ENCODE measurements around the gene C12orf43.
"Not testable (repeated sequence)": the region's sequence is repeated elsewhere in the genome, so short reads cannot be mapped to it uniquely, and the experiment has no call there.

The C12orf43 gene

GRCh38 chr12:121015825-121016766 is at the start of gene C12orf43:
Gene C12orf43, minus strand, starts transcription at chr12:121016487. Its CDS starts 13 bp downstream, at chr12:121016474.
- TF ChIP-seq CTCF (IDR thresholded peaks at IDR 0.05; ENCODE audit: insufficient read depth, low read length, missing control alignments), result no peak
- peak within 1 kb of the TSS; percentile 98 for H3K4me3 ChIP-seq (ENCODE audit: low read depth, low read length)
- DNase-seq (ENCODE audit: low read depth, low spot score), result peak; percentile 26
- POLR2A ChIA-PET, result interaction anchor here (0.7 kb wide), 1 partner anchor 146 kb away, joined by 3 read pairs; no protein-coding TSS in a partner anchor
- CTCF ChIA-PET, result interaction anchor here (0.8 to 1.4 kb wide), 3 partner anchors 11 to 433 kb away, joined by 3 to 6 read pairs (median 4); no protein-coding TSS in a partner anchor

- ChIA-PET CTCF (no interaction called here), POLR2A (no interaction called here)
- no peak overlapping the region for H3K4me3 ChIP-seq (ENCODE audit: low read depth, low read length)
- no peak for TF ChIP-seq CTCF (IDR thresholded peaks at IDR 0.05; ENCODE audit: insufficient read depth, low read length, missing control alignments)
- no peak for DNase-seq (ENCODE audit: low read depth, low spot score)
Measured at GRCh38 chr12:121065345-121065744, 49.1 kb upstream of the C12orf43 start.

GRCh38 chr12:121064586-121064985 is 48.3 kb upstream of the C12orf43 start:
- CTCF ChIA-PET; H3K4me3 ChIP-seq (ENCODE audit: low read depth, low read length); POLR2A ChIA-PET; DNase-seq (ENCODE audit: low read depth, low spot score): not testable (repeated sequence)

GRCh38 chr12:121064116-121064515 is 47.8 kb upstream of the C12orf43 start:
- no peak overlapping the region for H3K4me3 ChIP-seq (ENCODE audit: low read depth, low read length)
- DNase-seq (ENCODE audit: low read depth, low spot score), result no peak
- POLR2A ChIA-PET, result no interaction called here
- CTCF ChIA-PET, result no interaction called here
- no peak for TF ChIP-seq CTCF (IDR thresholded peaks at IDR 0.05; ENCODE audit: insufficient read depth, low read length, missing control alignments)

GRCh38 chr12:121062391-121063045 is 46.2 kb upstream of the C12orf43 start:
- no peak for TF ChIP-seq CTCF (IDR thresholded peaks at IDR 0.05; ENCODE audit: insufficient read depth, low read length, missing control alignments)
- no peak for DNase-seq (ENCODE audit: low read depth, low spot score)
- ChIA-PET CTCF (interaction anchor here (0.6 to 4.3 kb wide), 7 partner anchors 11 to 415 kb away, joined by 3 to 36 read pairs (median 5); no protein-coding TSS in a partner anchor), POLR2A (no interaction called here)
- H3K4me3 ChIP-seq (ENCODE audit: low read depth, low read length), result no peak overlapping the region

- CTCF ChIA-PET, result interaction anchor here (0.6 to 4.3 kb wide), 12 partner anchors 10 to 414 kb away, joined by 3 to 36 read pairs (median 6); no protein-coding TSS in a partner anchor
- TF ChIP-seq CTCF (IDR thresholded peaks at IDR 0.05; ENCODE audit: insufficient read depth, low read length, missing control alignments), result no peak
- POLR2A ChIA-PET, result no interaction called here
- H3K4me3 ChIP-seq (ENCODE audit: low read depth, low read length), result no peak overlapping the region
- DNase-seq (ENCODE audit: low read depth, low spot score), result no peak
Measured at GRCh38 chr12:121061831-121062230, 45.5 kb upstream of the C12orf43 start.
